Measurements from ENCODE around the gene UXT.

The UXT gene

GRCh38 chrX:47662144-47662657 lies 3.2 kb upstream of the UXT start:
- H3K27me3 Mint-ChIP-seq, result no peaks in the 10 kb centered on the region
- ATAC-seq (replicated peaks) (no peak), DNase-seq (no peak)
- no peak overlapping the region for H3K27ac Mint-ChIP-seq
- H3K4me3 Mint-ChIP-seq, result no peak overlapping the region
- peaks cover 14% of the 10 kb centered on the region for H3K36me3 Mint-ChIP-seq (ENCODE audit: insufficient read depth)
- H3K4me1 Mint-ChIP-seq (ENCODE audit: low read depth in 2 of 2), result peaks cover 6 to 7% of the 10 kb centered on the region in 2 donors
- no peaks in the 10 kb centered on the region for H3K9me3 Mint-ChIP-seq

GRCh38 chrX:47661539-47661938 lies 2.6 kb upstream of the UXT start:
- ATAC-seq (replicated peaks), result no peak
- no peaks in the 10 kb centered on the region for H3K9me3 Mint-ChIP-seq
- peaks cover 21% of the 10 kb centered on the region for H3K36me3 Mint-ChIP-seq (ENCODE audit: insufficient read depth)
- H3K4me3 Mint-ChIP-seq, result no peak overlapping the region
- H3K27me3 Mint-ChIP-seq, result no peaks in the 10 kb centered on the region
- H3K27ac Mint-ChIP-seq, result no peak overlapping the region
- DNase-seq, result no peak
- peaks cover 6 to 7% of the 10 kb centered on the region in 2 donors for H3K4me1 Mint-ChIP-seq (ENCODE audit: low read depth in 2 of 2)

- no peaks in the 10 kb centered on the region for H3K27me3 Mint-ChIP-seq
- no peak for DNase-seq
- peak overlapping the region; percentile 87 for H3K4me3 Mint-ChIP-seq
- H3K36me3 Mint-ChIP-seq (ENCODE audit: insufficient read depth), result peaks cover 42% of the 10 kb centered on the region
- no peak for ATAC-seq (replicated peaks)
- H3K4me1 Mint-ChIP-seq (ENCODE audit: low read depth in 2 of 2), result peaks cover 6 to 7% of the 10 kb centered on the region in 2 donors
- no peaks in the 10 kb centered on the region for H3K9me3 Mint-ChIP-seq
- peak overlapping the region; percentile 96 to 98 for H3K27ac Mint-ChIP-seq
Measured at GRCh38 chrX:47659421-47659726, 394 bp upstream of the UXT start.

GRCh38 chrX:47658301-47658683 lies 688 bp downstream of the UXT start:
- no peak for DNase-seq
- no peaks in the 10 kb centered on the region for H3K9me3 Mint-ChIP-seq
- no peak for ATAC-seq (replicated peaks)
- H3K27ac Mint-ChIP-seq, result peak overlapping the region; percentile 96 to 98
- H3K4me1 Mint-ChIP-seq (ENCODE audit: low read depth in 2 of 2), result peaks cover 6 to 7% of the 10 kb centered on the region in 2 donors
- H3K36me3 Mint-ChIP-seq (ENCODE audit: insufficient read depth), result peaks cover 51% of the 10 kb centered on the region
- peak overlapping the region; percentile 87 for H3K4me3 Mint-ChIP-seq
- H3K27me3 Mint-ChIP-seq, result no peaks in the 10 kb centered on the region

GRCh38 chrX:47651043-47651905 lies 7.7 kb downstream of the UXT start:
- Mint-ChIP-seq H3K27ac (peak overlapping the region; percentile 94 to 96), H3K27me3 (no peaks in the 10 kb centered on the region), H3K4me1 (ENCODE audit: low read depth in 2 of 2) (peaks cover 30 to 33% of the 10 kb centered on the region in 2 donors), H3K9me3 (no peaks in the 10 kb centered on the region), H3K36me3 (ENCODE audit: insufficient read depth) (peaks cover 39% of the 10 kb centered on the region), H3K4me3 (peak overlapping the region; percentile 92 to 94)
- DNase-seq, result no peak
- ATAC-seq (replicated peaks), result no peak

- peak; percentile 86 for ATAC-seq (replicated peaks)
- Mint-ChIP-seq H3K27ac (peak within 1 kb of the TSS; percentile 94 to 96), H3K4me3 (peak within 1 kb of the TSS; percentile 92 to 94), H3K27me3 (no peaks in the 10 kb centered on the region), H3K4me1 (ENCODE audit: low read depth in 2 of 2) (peaks cover 30 to 36% of the 10 kb centered on the region in 2 donors), H3K9me3 (no peaks in the 10 kb centered on the region), H3K36me3 (ENCODE audit: insufficient read depth) (peaks cover 31% of the 10 kb centered on the region)
- DNase-seq, result peak; percentile 79 to 85 (median 83)
Measured at GRCh38 chrX:47650164-47651042, 8.6 kb downstream of the UXT start, which contains the start of gene ELK1. Gene ELK1 (minus strand): TSS chrX:47650563. CDS start chrX:47641441, 9,122 bp downstream.

- Mint-ChIP-seq H3K4me3 (peak overlapping the region; percentile 92 to 94), H3K27me3 (no peaks in the 10 kb centered on the region), H3K27ac (peak overlapping the region; percentile 78 to 96), H3K9me3 (no peaks in the 10 kb centered on the region), H3K4me1 (ENCODE audit: low read depth in 2 of 2) (peaks cover 32 to 38% of the 10 kb centered on the region in 2 donors), H3K36me3 (ENCODE audit: insufficient read depth) (peaks cover 25% of the 10 kb centered on the region)
- ATAC-seq (replicated peaks), result no peak
- no peak for DNase-seq
Measured at GRCh38 chrX:47649781-47650163, 9.2 kb downstream of the UXT start.

GRCh38 chrX:47649271-47649670 lies 9.7 kb downstream of the UXT start:
- DNase-seq (no peak), ATAC-seq (replicated peaks) (no peak)
- Mint-ChIP-seq H3K9me3 (no peaks in the 10 kb centered on the region), H3K27ac (peak overlapping the region in 1 of 2 donors; percentile 78), H3K4me3 (peak overlapping the region; percentile 92 to 94), H3K36me3 (ENCODE audit: insufficient read depth) (peaks cover 20% of the 10 kb centered on the region), H3K27me3 (no peaks in the 10 kb centered on the region), H3K4me1 (ENCODE audit: low read depth in 2 of 2) (peaks cover 37 to 40% of the 10 kb centered on the region in 2 donors)

GRCh38 chrX:47648376-47648775 lies 10.6 kb downstream of the UXT start:
- ATAC-seq (replicated peaks) (no peak), DNase-seq (no peak)
- no peaks in the 10 kb centered on the region for H3K9me3 Mint-ChIP-seq
- H3K27me3 Mint-ChIP-seq, result no peaks in the 10 kb centered on the region
- peak overlapping the region in 1 of 2 donors; percentile 78 for H3K27ac Mint-ChIP-seq
- peak overlapping the region; percentile 92 to 94 for H3K4me3 Mint-ChIP-seq
- H3K36me3 Mint-ChIP-seq (ENCODE audit: insufficient read depth), result peaks cover 15% of the 10 kb centered on the region
- peaks cover 39 to 42% of the 10 kb centered on the region in 2 donors for H3K4me1 Mint-ChIP-seq (ENCODE audit: low read depth in 2 of 2)

- Mint-ChIP-seq H3K4me1 (ENCODE audit: low read depth in 2 of 2) (peaks cover 39 to 42% of the 10 kb centered on the region in 2 donors), H3K9me3 (no peaks in the 10 kb centered on the region), H3K4me3 (no peak overlapping the region), H3K36me3 (ENCODE audit: insufficient read depth) (peaks cover 13% of the 10 kb centered on the region), H3K27ac (no peak overlapping the region), H3K27me3 (no peaks in the 10 kb centered on the region)
- DNase-seq, result no peak
- ATAC-seq (replicated peaks), result no peak
Measured at GRCh38 chrX:47646636-47647035, 12.3 kb downstream of the UXT start.

GRCh38 chrX:47645530-47645929 lies 13.4 kb downstream of the UXT start:
- H3K4me3 Mint-ChIP-seq, result no peak overlapping the region
- no peak for ATAC-seq (replicated peaks)
- no peaks in the 10 kb centered on the region for H3K9me3 Mint-ChIP-seq
- no peak for DNase-seq
- no peak overlapping the region for H3K27ac Mint-ChIP-seq
- peaks cover 30 to 31% of the 10 kb centered on the region in 2 donors for H3K4me1 Mint-ChIP-seq (ENCODE audit: low read depth in 2 of 2)
- no peaks in the 10 kb centered on the region for H3K27me3 Mint-ChIP-seq
- peaks cover 16% of the 10 kb centered on the region for H3K36me3 Mint-ChIP-seq (ENCODE audit: insufficient read depth)

- ATAC-seq (replicated peaks) (peak; percentile 47), DNase-seq (no peak)
- Mint-ChIP-seq H3K27me3 (no peaks in the 10 kb centered on the region), H3K27ac (peak overlapping the region in 1 of 2 donors; percentile 38), H3K4me1 (ENCODE audit: low read depth in 2 of 2) (peaks cover 29 to 30% of the 10 kb centered on the region in 2 donors), H3K9me3 (no peaks in the 10 kb centered on the region), H3K36me3 (ENCODE audit: insufficient read depth) (peaks cover 24% of the 10 kb centered on the region), H3K4me3 (no peak overlapping the region)
Measured at GRCh38 chrX:47644557-47645091, 14.4 kb downstream of the UXT start.

- ATAC-seq (replicated peaks) (no peak), DNase-seq (no peak)
- Mint-ChIP-seq H3K36me3 (ENCODE audit: insufficient read depth) (peaks cover 22% of the 10 kb centered on the region), H3K27ac (peak overlapping the region in 1 of 2 donors; percentile 38), H3K27me3 (no peaks in the 10 kb centered on the region), H3K4me1 (ENCODE audit: low read depth in 2 of 2) (peaks cover 22 to 24% of the 10 kb centered on the region in 2 donors), H3K4me3 (no peak overlapping the region), H3K9me3 (no peaks in the 10 kb centered on the region)
Measured at GRCh38 chrX:47643926-47644325, 15.1 kb downstream of the UXT start.

All from effector memory CD8-positive, alpha-beta T cell (primary cell).